IPS-18c (cell line): Measurements from ENCODE around the gene OR52B6.

ENCODE experiments used
- H3K4me3 ChIP-seq: 2 replicates; pipeline ENCODE4 v1.7.0; 2013; ENCODE audit warnings: low read depth, mild to moderate bottlenecking, low read length, moderate library complexity; ENCODE audit not compliant: insufficient read depth
- H3K9me3 ChIP-seq: one replicate; pipeline ENCODE4 v1.6.1; 2013; ENCODE audit warnings: mild to moderate bottlenecking, low read length, moderate library complexity; ENCODE audit not compliant: control insufficient read depth, insufficient read depth

The OR52B6 gene

DNA sequence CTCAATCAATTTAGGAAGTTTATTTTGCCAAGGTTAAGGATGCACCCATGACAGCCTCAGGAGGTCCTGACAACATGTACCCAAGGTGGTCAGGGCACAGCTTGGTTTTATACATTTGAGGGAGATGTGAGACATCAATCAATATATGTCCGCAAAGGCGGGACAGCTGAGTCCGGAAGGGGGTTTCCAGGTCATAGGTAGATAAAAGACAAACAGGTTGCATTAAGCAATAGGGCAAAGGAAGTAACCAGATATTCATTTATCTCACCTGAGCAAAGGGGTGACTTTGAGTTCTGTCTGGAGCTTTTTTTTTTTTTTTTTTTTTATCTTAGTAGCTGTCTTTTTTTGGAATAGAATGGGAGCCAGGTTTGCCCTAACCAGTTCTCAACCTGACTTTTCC is 42.1 kb downstream of the OR52B6 start:
- H3K4me3 ChIP-seq = no peak overlapping the region
- H3K9me3 ChIP-seq = no peaks in the 10 kb centered on the region

DNA sequence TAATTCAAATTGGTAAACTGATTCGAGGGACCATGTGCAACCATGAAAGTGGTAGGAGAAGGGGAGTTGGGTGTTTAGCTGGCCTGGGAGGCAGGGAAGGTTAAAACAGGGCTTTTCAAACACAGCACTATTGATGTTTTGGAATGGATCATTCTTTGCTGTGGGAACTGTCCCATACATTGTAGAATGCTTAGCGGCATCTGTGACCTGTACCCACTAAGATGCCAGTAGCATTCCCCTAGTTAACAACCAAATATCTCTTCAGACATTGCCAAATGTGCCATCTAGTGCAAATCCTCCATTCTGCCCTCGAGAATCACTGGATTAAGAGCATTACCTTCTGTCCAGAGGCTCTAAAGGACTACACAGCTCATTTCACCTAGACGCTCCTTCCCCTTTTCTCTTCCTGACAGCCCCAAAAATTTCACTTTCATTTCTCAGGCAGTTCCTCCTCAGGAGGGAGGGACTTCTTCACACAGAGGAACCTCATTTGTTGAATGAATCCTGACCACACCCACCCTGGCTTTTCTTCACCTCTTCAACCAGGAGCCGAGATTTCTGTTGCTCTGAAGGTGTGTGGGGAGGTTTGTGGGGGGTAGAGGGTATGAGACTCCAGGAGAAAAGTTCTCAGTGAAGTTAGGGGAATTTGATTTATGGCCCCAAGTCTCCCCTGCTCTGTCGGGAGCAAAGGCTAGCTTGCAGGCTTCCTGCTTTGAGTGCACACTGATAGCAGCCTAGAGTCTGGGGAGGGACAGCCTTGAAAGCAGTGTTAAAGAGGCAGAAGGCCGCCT is 44.0 kb downstream of the OR52B6 start, which contains the start of gene TRIM34:
Gene TRIM34 (plus strand): TSS at position 513 of the 791 bp plus-strand sequence. CDS start 7,331 bp downstream, outside the sequence.
- no peaks in the 10 kb centered on the region for H3K9me3 ChIP-seq
- H3K4me3 ChIP-seq = peak within 1 kb of the TSS; percentile 1; the same call in 1 of the 2 replicates

DNA sequence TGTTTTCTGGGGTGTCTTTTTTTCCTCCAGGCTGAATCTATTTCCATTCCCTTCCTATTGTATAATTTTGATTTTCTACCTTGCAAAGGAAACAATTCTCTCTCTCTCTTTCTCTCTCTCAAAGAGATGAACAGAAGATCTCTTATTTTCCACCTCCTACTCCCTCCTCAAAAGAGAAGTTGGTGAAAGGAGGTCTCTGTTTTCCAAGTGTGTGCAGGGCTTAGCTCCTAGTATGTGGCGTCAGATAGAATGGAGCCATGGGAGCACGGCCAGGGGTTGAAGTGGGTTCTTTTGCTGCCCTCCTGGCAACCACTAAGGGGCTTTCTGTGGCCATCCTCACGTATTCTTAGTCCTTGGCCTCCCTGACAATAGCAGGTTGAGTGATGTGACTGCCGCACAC is 44.6 kb downstream of the OR52B6 start:
- Histone ChIP-seq H3K4me3 (no peak overlapping the region; the same call in 1 of the 2 replicates), H3K9me3 (no peaks in the 10 kb centered on the region)

DNA sequence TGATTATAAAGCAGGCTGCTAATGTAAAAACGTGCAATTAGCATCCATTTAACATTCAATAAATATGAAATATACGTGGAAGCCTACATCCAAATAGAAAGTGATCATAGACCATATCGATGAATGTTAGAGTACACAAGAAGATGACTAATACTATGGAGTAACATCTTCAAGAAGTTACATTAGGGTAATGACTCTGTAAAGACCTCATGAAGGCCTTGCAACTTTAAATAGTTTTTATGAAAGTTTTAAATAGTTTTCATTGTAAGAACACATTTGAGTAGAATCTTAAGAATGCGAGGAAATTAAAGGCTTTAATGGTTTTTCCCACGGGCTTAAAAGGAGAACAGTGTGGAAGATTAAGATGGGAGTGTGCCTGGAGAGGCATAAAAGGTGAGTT is 45.5 kb downstream of the OR52B6 start:
- no peaks in the 10 kb centered on the region for H3K9me3 ChIP-seq
- H3K4me3 ChIP-seq = no peak overlapping the region

DNA sequence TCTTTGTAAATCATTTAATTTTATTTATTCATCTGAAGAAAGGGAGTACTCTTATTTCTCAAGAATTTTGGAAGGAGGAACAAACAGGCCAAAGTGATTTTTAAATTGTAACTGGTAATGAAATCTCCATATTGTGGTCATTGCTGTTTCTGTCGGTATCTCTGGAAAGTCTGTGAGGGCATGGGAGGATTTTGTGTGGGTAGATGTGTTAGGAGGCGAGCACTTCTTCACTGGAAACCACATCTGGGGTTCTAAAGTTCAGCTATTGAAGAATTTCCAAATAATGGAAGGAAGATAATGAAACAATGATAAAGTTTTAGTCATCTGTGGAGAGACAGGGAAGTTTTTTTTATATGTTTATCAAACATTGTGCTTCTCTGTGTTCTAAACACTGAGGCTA is 50.7 kb downstream of the OR52B6 start:
- Histone ChIP-seq H3K4me3 (no peak overlapping the region), H3K9me3 (no peaks in the 10 kb centered on the region)
